22Rv1 (cell line): ENCODE measurements around the gene DERL2.

Experiments
- H3K27ac ChIP-seq: fragments of 450-650 bp; 2 replicates; pipeline ENCODE4 v1.5.1; 2017
- ZFX ChIP-seq: fragments of 450-650 bp; IDR thresholded peaks from 2 replicates; pipeline ENCODE4 v1.6.1; 2017; ENCODE audit warnings: antibody characterized with exemption, borderline replicate concordance
- TF ChIP-seq, protein P1 (sequence below): fragments of 450-650 bp; IDR thresholded peaks from 2 replicates; pipeline ENCODE4 v1.5.1; 2017; ENCODE audit warnings: mild to moderate bottlenecking

Gene DERL2

DNA sequence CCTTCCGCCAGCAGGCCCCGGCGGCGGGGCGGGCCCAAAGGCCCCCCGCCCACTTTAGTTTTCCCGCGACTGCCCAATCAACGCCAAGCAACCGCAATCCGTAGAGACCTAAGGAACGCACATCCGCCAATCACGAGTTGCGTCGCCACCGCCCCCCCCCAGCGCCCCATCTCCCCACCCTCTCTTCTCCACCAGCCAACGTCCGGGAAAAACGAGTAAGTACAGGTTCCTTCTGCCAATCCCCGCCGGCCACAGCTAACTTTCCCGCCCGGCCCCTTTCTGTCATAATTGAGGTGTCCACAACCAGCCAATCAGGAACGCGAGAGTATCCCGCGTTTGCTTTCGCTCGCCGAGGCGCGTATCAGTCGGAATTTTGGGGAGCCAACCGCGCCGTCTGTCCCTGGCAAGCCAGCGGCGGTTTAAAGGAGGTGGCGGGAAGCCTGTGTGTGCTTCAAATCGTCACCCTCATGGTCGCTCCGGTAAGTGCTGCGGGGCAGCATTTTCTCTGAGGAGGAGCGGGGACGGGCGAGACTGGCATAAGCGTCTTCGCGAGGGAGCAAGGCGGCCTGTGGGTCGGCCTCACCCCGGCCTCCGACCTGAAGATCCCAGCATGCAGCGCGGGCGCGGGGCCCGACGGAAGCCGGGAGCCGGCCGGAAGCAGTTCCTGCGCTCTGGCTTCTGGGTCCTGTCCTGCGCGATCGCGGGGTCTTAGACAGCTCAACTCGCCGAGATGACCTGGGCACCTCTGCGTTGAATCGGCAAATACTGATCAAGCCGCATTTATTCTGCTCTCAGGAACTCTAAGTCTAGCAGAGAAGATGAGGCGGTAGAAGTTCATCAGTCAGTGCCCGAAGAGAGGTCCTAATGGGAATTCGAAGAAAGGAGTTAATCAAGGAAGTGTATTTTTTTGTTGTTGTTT lies 487 bp upstream of the DERL2 start, which contains the start of gene MIS12:
MIS12 (plus strand) TSS at position 361 of the 919 bp plus-strand sequence. CDS start 2,297 bp downstream, outside the sequence.
- peak within 1 kb of the TSS; percentile 98 for H3K27ac ChIP-seq
- TF ChIP-seq, protein P1, sequence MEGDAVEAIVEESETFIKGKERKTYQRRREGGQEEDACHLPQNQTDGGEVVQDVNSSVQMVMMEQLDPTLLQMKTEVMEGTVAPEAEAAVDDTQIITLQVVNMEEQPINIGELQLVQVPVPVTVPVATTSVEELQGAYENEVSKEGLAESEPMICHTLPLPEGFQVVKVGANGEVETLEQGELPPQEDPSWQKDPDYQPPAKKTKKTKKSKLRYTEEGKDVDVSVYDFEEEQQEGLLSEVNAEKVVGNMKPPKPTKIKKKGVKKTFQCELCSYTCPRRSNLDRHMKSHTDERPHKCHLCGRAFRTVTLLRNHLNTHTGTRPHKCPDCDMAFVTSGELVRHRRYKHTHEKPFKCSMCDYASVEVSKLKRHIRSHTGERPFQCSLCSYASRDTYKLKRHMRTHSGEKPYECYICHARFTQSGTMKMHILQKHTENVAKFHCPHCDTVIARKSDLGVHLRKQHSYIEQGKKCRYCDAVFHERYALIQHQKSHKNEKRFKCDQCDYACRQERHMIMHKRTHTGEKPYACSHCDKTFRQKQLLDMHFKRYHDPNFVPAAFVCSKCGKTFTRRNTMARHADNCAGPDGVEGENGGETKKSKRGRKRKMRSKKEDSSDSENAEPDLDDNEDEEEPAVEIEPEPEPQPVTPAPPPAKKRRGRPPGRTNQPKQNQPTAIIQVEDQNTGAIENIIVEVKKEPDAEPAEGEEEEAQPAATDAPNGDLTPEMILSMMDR, result no peak
- no peak for TF ChIP-seq ZFX

GRCh38 chr17:5481451-5481850 lies 4.5 kb downstream of the DERL2 start:
- TF ChIP-seq ZFX, result no peak
- TF ChIP-seq, protein P1, result no peak
- H3K27ac ChIP-seq, result no peak overlapping the region

DNA sequence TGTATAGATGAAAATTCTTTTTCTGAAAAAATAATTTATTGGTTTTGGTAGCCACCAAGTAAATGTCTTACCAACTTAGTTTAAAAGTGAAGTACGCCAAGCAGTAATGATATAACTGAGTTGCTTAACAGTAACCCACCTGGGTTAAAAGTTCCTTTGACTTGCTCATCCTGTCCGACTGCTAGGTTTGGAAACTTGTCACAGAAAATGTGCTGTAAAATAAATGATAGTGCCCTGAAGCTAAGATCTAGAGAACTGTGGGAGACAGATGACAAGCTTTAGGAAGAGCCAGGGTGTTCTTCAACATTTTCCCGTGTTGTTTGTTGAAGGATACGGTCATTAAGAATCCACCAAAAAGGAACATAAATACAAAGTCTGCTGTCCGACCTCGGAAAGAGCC lies 5.0 kb downstream of the DERL2 start:
- H3K27ac ChIP-seq, result no peak overlapping the region
- no peak for TF ChIP-seq ZFX
- TF ChIP-seq, protein P1, result no peak

GRCh38 chr17:5478992-5479391 lies 7.0 kb downstream of the DERL2 start:
- TF ChIP-seq, protein P1, result no peak
- no peak for TF ChIP-seq ZFX
- H3K27ac ChIP-seq, result no peak overlapping the region

DNA sequence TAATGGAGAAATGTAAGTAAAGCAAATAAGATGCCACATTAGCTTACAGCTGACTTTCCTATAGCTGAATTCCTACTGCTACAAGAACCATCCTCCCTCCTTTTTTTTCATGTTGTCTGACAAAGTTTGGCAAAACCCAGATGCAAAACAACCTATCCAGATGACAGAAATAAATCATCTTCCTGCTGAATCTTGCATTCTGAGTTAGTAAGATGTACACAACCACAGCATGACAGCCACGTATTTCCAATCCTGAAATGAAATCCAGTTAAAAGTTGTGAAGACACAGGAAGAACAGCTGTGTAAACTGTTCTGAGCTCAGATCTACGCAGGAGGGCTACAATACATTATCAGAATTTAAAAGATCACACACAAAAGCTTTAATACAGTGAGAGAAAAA lies 12.1 kb downstream of the DERL2 start:
- no peak overlapping the region for H3K27ac ChIP-seq
- no peak for TF ChIP-seq ZFX
- TF ChIP-seq, protein P1, result no peak

- H3K27ac ChIP-seq, result no peak overlapping the region
- TF ChIP-seq, protein P1, result no peak
- TF ChIP-seq ZFX, result no peak
Observed at GRCh38 chr17:5472511-5472910, 13.5 kb downstream of the DERL2 start.

DNA sequence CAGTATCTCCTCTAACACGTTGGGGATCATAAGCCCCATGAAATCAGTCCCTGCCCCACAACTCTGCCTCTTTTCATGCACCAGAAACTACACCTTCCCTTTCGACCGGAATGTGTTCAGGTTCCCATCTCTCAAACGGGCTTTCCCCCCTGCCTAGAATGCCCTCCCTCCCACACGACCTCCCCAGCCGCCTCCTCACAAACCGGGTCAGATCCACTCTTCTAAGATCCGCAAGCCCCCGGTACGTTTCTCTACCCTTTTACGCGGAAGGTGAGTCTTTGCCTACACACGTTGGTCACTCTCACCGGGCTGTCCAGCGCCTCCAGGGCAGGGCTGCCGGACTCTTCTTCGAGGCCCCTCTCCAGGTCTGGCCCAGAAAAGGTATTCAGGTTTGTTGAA lies 17.9 kb downstream of the DERL2 start:
- peak overlapping the region; percentile 72 for H3K27ac ChIP-seq
- TF ChIP-seq, protein P1, result no peak
- no peak for TF ChIP-seq ZFX
